HepG2 (cell line): ENCODE results near the gene FAF2. TPM values are rescaled to one million over a fixed set of nuclear protein-coding genes. Genes with fewer than 3 reads are reported as not detected.

ENCODE experiments used
- ATAC-seq: fragments of 200-7000 bp; cut with Tn5 transposase; 3 replicates; pipeline ENCODE4 v1.9.1; 2020; ENCODE audit warnings: mild to moderate bottlenecking, moderate library complexity
- BruUV-seq: library from RNA; stranded (reverse); fragments of 400-500 nt; replicated peaks from 2 replicates; lab custom pipeline; 2021; lab: Mats Ljungman, UMichigan
- CTCF ChIA-PET: fragments of 300-600 bp; formaldehyde crosslinking; extraction: SDS; loops from one replicate; lab custom pipeline; 2021; ENCODE audit warnings: low total read pairs, inconsistent platforms, low intra/inter-chr PET ratio; lab: Yijun Ruan, JAX
- POLR2A ChIA-PET: fragments of 350-600 bp; sonication (Branson Sonifier 250); formaldehyde crosslinking; loops from one replicate; lab custom pipeline; 2020; ENCODE audit warnings: antibody characterized with exemption, inconsistent platforms; lab: Yijun Ruan, JAX
- DNase-seq: peaks from one replicate; pipeline ENCODE4 v3.0.0-alpha.2; 2015; ENCODE audit warnings: low spot score
- FAIRE-seq: peaks from 3 replicates; lab custom pipeline; 2011; peaks lifted over from hg19 to GRCh38; lab: Jason Lieb, UNC
- H2AFZ ChIP-seq: one replicate; pipeline ENCODE4 v1.6.1; 2011; ENCODE audit warnings: low read length, inconsistent platforms
- H3K27ac ChIP-seq: fragments of 300-600 bp; 3 replicates; pipeline ENCODE4 v1.8.0; 2011; ENCODE audit warnings: mixed run types, mild to moderate bottlenecking, mixed read lengths, low read length, inconsistent platforms; ENCODE audit not compliant: insufficient read depth; ENCODE audit errors: extremely low read length
- H3K27me3 ChIP-seq, 2 experiments: fragments of 200-600 bp in 1 of 2; 2 replicates in 1 of 2; 3 replicates in 1 of 2; pipeline versions ENCODE4 v1.6.0 to v1.8.0; 2011; ENCODE audit warnings: low read length in 2 of 2, mild to moderate bottlenecking in 2 of 2, moderate library complexity in 2 of 2, inconsistent platforms in 1 of 2; ENCODE audit not compliant: insufficient read depth in 2 of 2, control insufficient read depth in 1 of 2
- H3K36me3 ChIP-seq, 2 experiments: fragments of 200-600 bp in 1 of 2; replicated peaks in 1 of 2; 2 replicates in 1 of 2; 3 replicates in 1 of 2; pipeline versions ENCODE4 v1.5.1 to v1.8.0; 2011; ENCODE audit warnings: low read length in 2 of 2, inconsistent platforms in 1 of 2; ENCODE audit not compliant: insufficient read depth in 2 of 2, control insufficient read depth in 1 of 2
- H3K4me1 ChIP-seq: 2 replicates; pipeline ENCODE4 v1.5.1; 2012; ENCODE audit warnings: low read length, inconsistent platforms; ENCODE audit not compliant: insufficient read depth
- H3K4me2 ChIP-seq: 2 replicates; pipeline ENCODE4 v1.6.0; 2011; ENCODE audit warnings: low read depth, low read length, inconsistent platforms
- H3K4me3 ChIP-seq, 3 experiments: fragments of 200-600 bp in 1 of 3; sonication (generic), shearing (Covaris generic) in 1 of 3; replicated peaks in 1 of 3; 2 replicates each; pipeline ENCODE4 v1.5.1; 2011 to 2016; ENCODE audit warnings: low read length in 3 of 3, inconsistent platforms in 2 of 3, low read depth in 2 of 3, mild to moderate bottlenecking in 2 of 3, control low read depth in 1 of 3, mixed read lengths in 1 of 3; ENCODE audit not compliant: insufficient read depth in 1 of 3
- H3K79me2 ChIP-seq: one replicate; pipeline ENCODE4 v1.6.1; 2011; ENCODE audit warnings: low read length, inconsistent platforms; ENCODE audit not compliant: insufficient read depth
- H3K9ac ChIP-seq: 2 replicates; pipeline ENCODE4 v1.6.0; 2011; ENCODE audit warnings: mild to moderate bottlenecking, low read depth, low read length, inconsistent platforms; ENCODE audit not compliant: insufficient read depth
- H3K9me3 ChIP-seq: 2 replicates; pipeline ENCODE4 v1.5.1; 2012; ENCODE audit warnings: mild to moderate bottlenecking, low read length
- H4K20me1 ChIP-seq: 2 replicates; pipeline ENCODE4 v1.6.0; 2011; ENCODE audit warnings: inconsistent platforms, mild to moderate bottlenecking, low read length, moderate library complexity; ENCODE audit not compliant: insufficient read depth
- ARNTL ChIP-seq: sonication (generic); formaldehyde crosslinking; IDR thresholded peaks from 2 replicates; pipeline ENCODE4 v1.4.0; 2020; ENCODE audit warnings: mild to moderate bottlenecking, missing genetic modification reagents
- DPF2 ChIP-seq: sonication (generic); formaldehyde crosslinking; IDR thresholded peaks from 2 replicates; pipeline ENCODE4 v1.4.0; 2020; ENCODE audit warnings: mild to moderate bottlenecking, low read depth, missing genetic modification reagents, borderline replicate concordance
- FOSL2 ChIP-seq: sonication (generic); formaldehyde crosslinking; IDR thresholded peaks from 2 replicates; pipeline ENCODE4 v1.4.0; 2020; ENCODE audit warnings: missing genetic modification reagents
- HIC2 ChIP-seq: sonication (generic); formaldehyde crosslinking; IDR thresholded peaks from 2 replicates; pipeline ENCODE4 v1.9.0; 2022; ENCODE audit warnings: low read depth, missing genetic modification reagents
- HMGA1 ChIP-seq: sonication (generic); formaldehyde crosslinking; conservative IDR thresholded peaks from 2 replicates; pipeline ENCODE4 v1.4.0; 2020; ENCODE audit warnings: missing genetic modification reagents
- JARID2 ChIP-seq: sonication (generic); formaldehyde crosslinking; IDR thresholded peaks from 2 replicates; pipeline ENCODE4 v1.8.1; 2023; ENCODE audit warnings: missing genetic modification reagents, inconsistent platforms; ENCODE audit not compliant: insufficient replicate concordance
- JUNB ChIP-seq: sonication (generic); formaldehyde crosslinking; IDR thresholded peaks from 2 replicates; pipeline ENCODE4 v1.8.0; 2022; ENCODE audit warnings: missing genetic modification reagents, mild to moderate bottlenecking, borderline replicate concordance
- KLF15 ChIP-seq: sonication (generic); formaldehyde crosslinking; IDR thresholded peaks from 2 replicates; pipeline ENCODE4 v1.8.1; 2023; ENCODE audit warnings: borderline replicate concordance, mild to moderate bottlenecking, inconsistent platforms, missing genetic modification reagents, mixed read lengths
- NR3C1 ChIP-seq: sonication (generic); formaldehyde crosslinking; IDR thresholded peaks from 2 replicates; pipeline ENCODE4 v1.4.0; 2020; ENCODE audit warnings: missing genetic modification reagents
- REST ChIP-seq, 2 experiments: IDR thresholded peaks; 2 replicates each; pipeline ENCODE4 v1.6.1; 2011 to 2012; ENCODE audit warnings: low read length in 2 of 2, borderline replicate concordance in 1 of 2, low read depth in 1 of 2, mild to moderate bottlenecking in 1 of 2, moderate library complexity in 1 of 2
- SMC3 ChIP-seq: IDR thresholded peaks from 2 replicates; pipeline ENCODE4 v1.6.1; 2011; ENCODE audit warnings: low read length, improper control_type of control experiment
- ZNF205 ChIP-seq: IDR thresholded peaks from 2 replicates; pipeline ENCODE4 v1.6.1; 2018; ENCODE audit warnings: missing biosample characterization, missing genetic modification reagents
- ZNF550 ChIP-seq: sonication (generic); formaldehyde crosslinking; IDR thresholded peaks from 2 replicates; pipeline ENCODE4 v1.4.0; 2020; ENCODE audit warnings: mild to moderate bottlenecking, missing genetic modification reagents, borderline replicate concordance
- ZNF674 ChIP-seq: sonication (generic); formaldehyde crosslinking; IDR thresholded peaks from 2 replicates; pipeline ENCODE4 v1.5.0; 2020; ENCODE audit warnings: low read depth, mild to moderate bottlenecking, missing genetic modification reagents
- ZNF879 ChIP-seq: sonication (generic); formaldehyde crosslinking; IDR thresholded peaks from 2 replicates; pipeline ENCODE4 v1.8.1; 2023; ENCODE audit warnings: missing genetic modification reagents
- WGBS: methylation state at CpG from one replicate; pipeline ENCODE4 v1.1.6; 2017; ENCODE audit warnings: low lambda C conversion rate; 5-methylcytosine and 5-hydroxymethylcytosine counted together
- in situ Hi-C: cut with HindIII; loops from 2 replicates; pipeline ENCODE4 v1.10.0; 2017; ENCODE audit warnings: low pct_unique_long_range_greater_than_20kb; ENCODE audit not compliant: extremely low pct_ligation_motif_present
- intact Hi-C: fragments of 100-400 bp; cut with micrococcal nuclease; formaldehyde crosslinking; loops from one replicate; pipeline ENCODE4 v1.10.0; 2022; ENCODE audit not compliant: unreplicated experiment
- polyA plus RNA-seq, 8 experiments: library from polyadenylated mRNA; depleted of rRNA in 3 of 8; stranded (reverse) in 7 of 8; unstranded in 1 of 8; fragments of >200 nt; fragmentation: Illumina TruSeq in 4 of 8; extraction: Trizol in 4 of 8; gene quantifications; 2 replicates each; pipeline versions ENCODE4 v1.2.1 to v1.2.3, GENCODE V29; 2011 to 2016; ENCODE audit warnings: low read depth in 4 of 8, missing spikeins in 1 of 8, mixed read lengths in 1 of 8; ENCODE audit not compliant: insufficient read depth in 1 of 8
- total RNA-seq, 5 experiments: library from RNA; depleted of rRNA; stranded (reverse); fragments of >200 nt; fragmentation: Illumina TruSeq; extraction: Trizol; gene quantifications; 2 replicates each; pipeline ENCODE4 v1.2.3, GENCODE V29; 2016; ENCODE audit warnings: low read depth in 1 of 5
- TF ChIP-seq, protein P1 (sequence below): IDR thresholded peaks from 2 replicates; pipeline ENCODE4 v1.6.1; 2018; ENCODE audit warnings: missing genetic modification reagents

The FAF2 gene
- total and polyA plus RNA-seq, 2 of the 13 experiments (the other 11 are each of a cell fraction or from before 2014, with no cell fraction given) = 27.8 to 34.3 TPM

DNA sequence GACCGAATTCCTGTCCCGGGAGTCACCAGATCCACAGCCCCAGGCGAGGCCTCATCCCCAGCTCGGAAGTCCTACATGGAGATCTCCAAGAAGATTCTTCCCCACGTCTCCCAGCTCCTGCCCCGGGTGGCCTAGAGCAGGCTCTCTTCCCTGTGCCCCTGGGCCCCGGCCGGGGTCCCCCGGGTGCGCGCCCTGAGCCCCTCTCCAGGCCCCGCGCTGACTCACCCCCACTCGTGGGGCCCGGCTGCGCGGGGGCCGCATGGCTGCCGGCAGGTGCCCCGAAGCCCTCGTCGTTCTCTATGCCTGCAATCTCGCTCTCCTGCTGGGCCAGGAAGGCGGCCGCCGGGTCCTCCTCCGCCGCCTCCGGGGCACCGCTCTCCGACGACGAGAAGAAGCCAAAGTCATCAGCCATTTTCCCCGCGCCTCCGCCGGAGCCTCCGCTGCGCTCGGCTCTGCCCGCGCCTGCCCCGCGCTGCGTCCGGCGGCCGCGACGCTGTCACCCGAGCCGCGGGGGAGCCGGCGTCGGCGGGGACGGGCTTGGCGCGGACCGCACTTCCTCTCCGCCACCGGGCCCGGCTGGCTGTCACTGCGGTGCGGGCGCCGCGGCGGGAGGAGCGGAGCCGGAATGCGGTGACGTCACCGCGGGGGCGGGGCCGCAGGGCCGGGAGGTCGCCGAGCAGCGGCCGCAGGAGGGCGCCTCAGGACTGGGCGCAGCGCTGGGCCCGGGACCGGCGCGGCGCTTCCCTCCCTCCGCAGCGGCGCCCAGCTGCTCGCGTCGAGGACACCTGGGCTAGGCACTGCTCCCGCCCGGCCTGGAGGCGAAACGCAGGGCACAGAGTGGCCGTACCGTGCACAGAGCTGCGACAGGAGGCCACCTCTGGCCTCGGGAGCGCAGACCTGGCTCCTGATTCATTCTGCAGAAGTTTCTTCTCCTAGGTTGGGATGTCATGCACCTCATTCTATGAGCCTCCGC lies 31.9 kb upstream of the FAF2 start, which contains the start of gene CLTB:
TSS of gene CLTB (minus strand) at position 588 of the 973 bp plus-strand sequence. CDS start at position 412, 176 bp downstream.
- peak within 1 kb of the TSS; percentile 96 for H3K4me2 ChIP-seq
- in situ Hi-C loops (loop anchor here (5.0 to 10.0 kb wide), 2 partner anchors 69 to 121 kb away; partner anchors contain the start of gene RNF44), intact Hi-C loops (loop anchor here (1.0 to 10.0 kb wide), 3 partner anchors 32 to 133 kb away; partner anchors contain the start of genes CDHR2 and FAF2)
- CTCF ChIA-PET = interaction anchor here (1.2 to 2.6 kb wide), 3 partner anchors 14 to 162 kb away, joined by 5 to 17 read pairs (median 6); partner anchors contain the start of gene FAF2
- peak within 1 kb of the TSS; percentile 81 for H3K9ac ChIP-seq
- H4K20me1 ChIP-seq = no peaks in the 10 kb centered on the region
- peaks cover 32% of the 10 kb centered on the region for H3K4me1 ChIP-seq
- no TSS peak for BruUV-seq
- H3K27ac ChIP-seq = peak within 1 kb of the TSS; percentile 30
- peak; percentile 98 for ATAC-seq
- DNase-seq = peak; percentile 74
- no peaks in the 10 kb centered on the region for H3K36me3 ChIP-seq
- peak within 1 kb of the TSS; percentile 90 for H2AFZ ChIP-seq
- H3K4me3 ChIP-seq = peak within 1 kb of the TSS; percentile 75 to 85 (median 83)
- POLR2A ChIA-PET = interaction anchor here (0.6 to 2.3 kb wide), 5 partner anchors 11 to 231 kb away, joined by 3 to 15 read pairs (median 3); partner anchors contain the start of genes RNF44 and TSPAN17
- FAIRE-seq = peak; percentile 40
- no peaks in the 10 kb centered on the region for H3K79me2 ChIP-seq
- 4% methylated on average over 15 of the region's 107 CpGs for WGBS
- H3K27me3 ChIP-seq = no peaks in the 10 kb centered on the region
- no peaks in the 10 kb centered on the region for H3K9me3 ChIP-seq
- TF ChIP-seq REST (IDR thresholded peaks at IDR 0.05; ENCODE audit: borderline replicate concordance in 1 of 2, low read depth in 1 of 2, low read length in 2 of 2) = peak in 1 of 2 experiments; percentile 38; a peak in 1 of 4 replicates
- no peak for TF ChIP-seq ZNF674
- TF ChIP-seq SMC3 = peak; percentile 3; the same call in 1 of the 2 replicates
- TF ChIP-seq ZNF205 (CRISPR knock-in tag) = no peak
- TF ChIP-seq HIC2 = peak; percentile 61; the same call in 1 of the 2 replicates
- peak; percentile 58; the same call in 1 of the 2 replicates for TF ChIP-seq FOSL2 (CRISPR knock-in tag)
- no peak for TF ChIP-seq JARID2 (CRISPR knock-in tag)
- no peak for TF ChIP-seq KLF15 (CRISPR knock-in tag)
- TF ChIP-seq ZNF550 (CRISPR knock-in tag) = no peak
- TF ChIP-seq, protein P1, sequence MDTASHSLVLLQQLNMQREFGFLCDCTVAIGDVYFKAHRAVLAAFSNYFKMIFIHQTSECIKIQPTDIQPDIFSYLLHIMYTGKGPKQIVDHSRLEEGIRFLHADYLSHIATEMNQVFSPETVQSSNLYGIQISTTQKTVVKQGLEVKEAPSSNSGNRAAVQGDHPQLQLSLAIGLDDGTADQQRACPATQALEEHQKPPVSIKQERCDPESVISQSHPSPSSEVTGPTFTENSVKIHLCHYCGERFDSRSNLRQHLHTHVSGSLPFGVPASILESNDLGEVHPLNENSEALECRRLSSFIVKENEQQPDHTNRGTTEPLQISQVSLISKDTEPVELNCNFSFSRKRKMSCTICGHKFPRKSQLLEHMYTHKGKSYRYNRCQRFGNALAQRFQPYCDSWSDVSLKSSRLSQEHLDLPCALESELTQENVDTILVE = no peak; the same call in 1 of the 2 replicates
- TF ChIP-seq ZNF879 (CRISPR knock-in tag) = no peak
- TF ChIP-seq DPF2 (CRISPR knock-in tag) = no peak
- no peak for TF ChIP-seq NR3C1 (CRISPR knock-in tag)
- TF ChIP-seq HMGA1 (CRISPR knock-in tag) = no peak
- no peak for TF ChIP-seq JUNB (CRISPR knock-in tag)
- TF ChIP-seq ARNTL (CRISPR knock-in tag) = no peak
